Eye (tissue), 1 donor: Measurements from ENCODE around the gene PIP4K2C.
A peak's percentile ranks its signal among the peaks of the same experiment; 100 is the strongest.

ENCODE experiments used
- DNase-seq: peaks from one replicate; pipeline ENCODE4 v3.0.0-alpha.2; 2015

PIP4K2C gene

GRCh38 chr12:57590864-57591781, at the start of gene PIP4K2C:
TSS of gene PIP4K2C (plus strand) at chr12:57591192. CDS start at chr12:57591290, 98 bp downstream.
- peak; percentile 82 for DNase-seq

- no peak for DNase-seq
Observed at GRCh38 chr12:57541717-57542116, 49.3 kb upstream of the PIP4K2C start.

- no peak for DNase-seq
Observed at GRCh38 chr12:57543581-57543980, 47.4 kb upstream of the PIP4K2C start.

GRCh38 chr12:57545809-57546437, 45.1 kb upstream of the PIP4K2C start:
- DNase-seq: no peak

GRCh38 chr12:57546438-57547287, 44.3 kb upstream of the PIP4K2C start, which contains the start of gene DCTN2:
TSS of gene DCTN2 (minus strand) at chr12:57547192. CDS start at chr12:57547063, 129 bp downstream.
- peak; percentile 99 for DNase-seq

GRCh38 chr12:57547288-57548012, 43.5 kb upstream of the PIP4K2C start:
- DNase-seq: no peak

GRCh38 chr12:57548013-57548315, 43.0 kb upstream of the PIP4K2C start:
- DNase-seq: no peak

- DNase-seq: no peak
Observed at GRCh38 chr12:57548488-57548887, 42.5 kb upstream of the PIP4K2C start.

- no peak for DNase-seq
Observed at GRCh38 chr12:57549203-57549908, 41.6 kb upstream of the PIP4K2C start.

GRCh38 chr12:57549909-57550640, 40.9 kb upstream of the PIP4K2C start, which contains the start of gene KIF5A:
TSS of gene KIF5A (plus strand) at chr12:57550044. CDS start at chr12:57550272, 228 bp downstream.
- DNase-seq: peak; percentile 79

GRCh38 chr12:57550641-57551549, 40.1 kb upstream of the PIP4K2C start:
- no peak for DNase-seq

- DNase-seq: no peak
Observed at GRCh38 chr12:57551637-57552305, 39.2 kb upstream of the PIP4K2C start.

GRCh38 chr12:57552306-57552651, 38.7 kb upstream of the PIP4K2C start:
- DNase-seq: no peak

GRCh38 chr12:57552835-57553313, 38.1 kb upstream of the PIP4K2C start:
- no peak for DNase-seq

- DNase-seq: peak; percentile 68
Observed at GRCh38 chr12:57553343-57554202, 37.4 kb upstream of the PIP4K2C start.

- no peak for DNase-seq
Observed at GRCh38 chr12:57554453-57554852, 36.5 kb upstream of the PIP4K2C start.

GRCh38 chr12:57554897-57555296, 36.1 kb upstream of the PIP4K2C start:
- no peak for DNase-seq

GRCh38 chr12:57558864-57559263, 32.1 kb upstream of the PIP4K2C start:
- no peak for DNase-seq
